ENCODE data around the gene PEX14. TPM values are rescaled to one million over a fixed set of nuclear protein-coding genes. Genes with fewer than 3 reads are reported as not detected.
"Not testable (repeated sequence)": the region's sequence is repeated elsewhere in the genome, so short reads cannot be mapped to it uniquely, and the experiment has no call there.

The PEX14 gene
- total and polyA plus RNA-seq, 2 donors (not counting 3 experiments of a cell fraction or from before 2014, with no cell fraction given) = 19.5 to 26.5 TPM

DNA sequence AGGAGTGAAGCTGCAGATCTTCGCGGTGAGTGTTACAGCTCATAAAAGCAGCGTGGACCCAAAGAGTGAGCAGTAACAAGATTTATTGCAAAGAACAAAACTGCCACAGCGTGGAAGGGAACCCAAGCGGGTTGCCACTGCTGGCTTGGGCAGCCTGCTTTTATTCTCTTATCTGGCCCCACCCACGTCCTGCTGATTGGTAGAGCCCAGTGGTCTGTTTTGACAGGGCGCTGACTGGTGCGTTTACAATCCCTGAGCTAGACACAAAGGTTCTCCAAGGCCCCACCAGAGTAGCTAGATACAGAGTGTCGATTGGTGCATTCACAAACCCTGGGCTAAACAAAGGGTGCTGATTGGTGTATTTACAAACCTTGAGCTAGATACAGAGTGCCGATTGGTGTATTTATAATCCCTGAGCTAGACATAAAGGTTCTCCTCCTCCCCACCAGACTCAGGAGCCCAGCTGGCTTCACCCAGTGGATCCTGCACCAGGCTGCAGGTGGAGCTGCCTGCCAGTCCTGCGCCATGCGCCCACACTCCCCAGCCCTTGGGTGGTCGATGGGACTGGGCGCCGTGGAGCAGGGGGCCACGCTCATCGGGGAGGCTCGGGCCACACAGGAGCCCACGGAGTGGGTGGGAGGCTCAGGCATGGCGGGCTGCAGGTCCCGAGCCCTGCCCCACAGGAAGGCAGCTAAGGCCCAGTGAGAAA, 48.8 kb upstream of the PEX14 start:
- intact Hi-C loops (cut with micrococcal nuclease) = loop anchor here (10.0 kb wide), 1 partner anchor 801 kb away; no protein-coding TSS in a partner anchor
- H3K27me3 ChIP-seq (ENCODE audit: control insufficient read depth in 2 of 2, insufficient read depth in 2 of 2, low read length in 2 of 2); H3K9me3 ChIP-seq (replicated peaks; ENCODE audit: control insufficient read depth, insufficient read depth, low read length); H3K36me3 ChIP-seq (ENCODE audit: control insufficient read depth in 2 of 2, extremely low read depth in 1 of 2, insufficient read depth in 2 of 2, low read length in 2 of 2); FAIRE-seq; DNase-seq (ENCODE audit: low read depth, low spot score); BruUV-seq (replicated peaks); H2AFZ ChIP-seq (ENCODE audit: low read depth, low read length); H3K4me2 ChIP-seq (ENCODE audit: insufficient read depth, low read length); H3K9me1 ChIP-seq (replicated peaks; ENCODE audit: control insufficient read depth, extremely low read depth, insufficient read depth, low read length); H3K79me2 ChIP-seq (ENCODE audit: control insufficient read depth, insufficient read depth, low read length); dilution Hi-C loops (cut with MboI; ENCODE audit: extremely low pct_ligation_motif_present, low sequenced_read_pairs); H3K9ac ChIP-seq (replicated peaks; ENCODE audit: extremely low read depth, insufficient read depth, low read length); H3K4me3 ChIP-seq (replicated peaks in 1 of 3; ENCODE audit: insufficient read depth in 1 of 3, low read depth in 1 of 3, low read length in 3 of 3); H3K27ac ChIP-seq (ENCODE audit: insufficient read depth, low read depth, low read length); H3K4me1 ChIP-seq (ENCODE audit: control insufficient read depth, extremely low read depth, insufficient read depth, low read length); H4K20me1 ChIP-seq (replicated peaks; ENCODE audit: control insufficient read depth, extremely low read depth, insufficient read depth, low read length): not testable (repeated sequence)
- ChIA-PET CTCF (interaction anchor here (0.6 to 4.1 kb wide), 3 partner anchors 11 to 272 kb away, joined by 3 to 23 read pairs (median 6); no protein-coding TSS in a partner anchor), POLR2A (interaction anchor here (0.6 to 0.7 kb wide), 2 partner anchors 24 to 50 kb away, joined by 3 to 6 read pairs; no protein-coding TSS in a partner anchor)

DNA sequence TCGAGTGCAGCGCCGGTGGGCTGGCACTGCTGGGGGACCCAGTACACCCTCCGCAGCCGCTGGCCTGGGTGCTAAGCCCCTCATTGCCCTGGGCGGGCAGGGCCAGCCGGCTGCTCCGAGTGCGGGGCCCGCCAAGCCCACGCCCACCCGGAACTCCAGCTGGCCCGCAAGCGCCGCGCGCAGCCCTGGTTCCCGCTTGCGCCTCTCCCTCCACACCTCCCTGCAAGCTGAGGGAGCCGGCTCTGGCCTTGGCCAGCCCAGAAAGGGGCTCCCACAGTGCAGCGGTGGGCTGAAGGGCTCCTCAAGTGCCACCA, 48.3 kb upstream of the PEX14 start:
- H3K9me1 ChIP-seq (replicated peaks; ENCODE audit: control insufficient read depth, extremely low read depth, insufficient read depth, low read length); DNase-seq (ENCODE audit: low read depth, low spot score); H3K36me3 ChIP-seq (ENCODE audit: control insufficient read depth in 2 of 2, extremely low read depth in 1 of 2, insufficient read depth in 2 of 2, low read length in 2 of 2); H3K9me3 ChIP-seq (replicated peaks; ENCODE audit: control insufficient read depth, insufficient read depth, low read length); H2AFZ ChIP-seq (ENCODE audit: low read depth, low read length); dilution Hi-C loops (cut with MboI; ENCODE audit: extremely low pct_ligation_motif_present, low sequenced_read_pairs); BruUV-seq (replicated peaks); H3K27ac ChIP-seq (ENCODE audit: insufficient read depth, low read depth, low read length); H3K4me3 ChIP-seq (replicated peaks in 1 of 3; ENCODE audit: insufficient read depth in 1 of 3, low read depth in 1 of 3, low read length in 3 of 3); H3K79me2 ChIP-seq (ENCODE audit: control insufficient read depth, insufficient read depth, low read length); H3K9ac ChIP-seq (replicated peaks; ENCODE audit: extremely low read depth, insufficient read depth, low read length); FAIRE-seq; H4K20me1 ChIP-seq (replicated peaks; ENCODE audit: control insufficient read depth, extremely low read depth, insufficient read depth, low read length); H3K4me2 ChIP-seq (ENCODE audit: insufficient read depth, low read length); H3K27me3 ChIP-seq (ENCODE audit: control insufficient read depth in 2 of 2, insufficient read depth in 2 of 2, low read length in 2 of 2): not testable (repeated sequence)
- CTCF ChIA-PET = interaction anchor here (0.9 to 4.1 kb wide), 2 partner anchors 11 to 49 kb away, joined by 3 to 23 read pairs; no protein-coding TSS in a partner anchor
- POLR2A ChIA-PET = interaction anchor here (0.7 kb wide), 1 partner anchor 25 kb away, joined by 3 read pairs; no protein-coding TSS in a partner anchor
- peaks cover 14% of the 10 kb centered on the region for H3K4me1 ChIP-seq (ENCODE audit: control insufficient read depth, extremely low read depth, insufficient read depth, low read length)
- intact Hi-C loops (cut with micrococcal nuclease) = loop anchor here (10.0 kb wide), 1 partner anchor 802 kb away; no protein-coding TSS in a partner anchor

Measured in endothelial cell of umbilical vein (primary cell).